Measurements from ENCODE around the gene DLL3.
"Not testable (repeated sequence)": the region's sequence is repeated elsewhere in the genome, so short reads cannot be mapped to it uniquely, and the experiment has no call there.

The DLL3 gene

GRCh38 chr19:39498798-39499642, at the start of gene DLL3:
Gene DLL3, plus strand, starts transcription at chr19:39498947. Its CDS starts 28 bp downstream, at chr19:39498975.
- no peak for DNase-seq

DNA sequence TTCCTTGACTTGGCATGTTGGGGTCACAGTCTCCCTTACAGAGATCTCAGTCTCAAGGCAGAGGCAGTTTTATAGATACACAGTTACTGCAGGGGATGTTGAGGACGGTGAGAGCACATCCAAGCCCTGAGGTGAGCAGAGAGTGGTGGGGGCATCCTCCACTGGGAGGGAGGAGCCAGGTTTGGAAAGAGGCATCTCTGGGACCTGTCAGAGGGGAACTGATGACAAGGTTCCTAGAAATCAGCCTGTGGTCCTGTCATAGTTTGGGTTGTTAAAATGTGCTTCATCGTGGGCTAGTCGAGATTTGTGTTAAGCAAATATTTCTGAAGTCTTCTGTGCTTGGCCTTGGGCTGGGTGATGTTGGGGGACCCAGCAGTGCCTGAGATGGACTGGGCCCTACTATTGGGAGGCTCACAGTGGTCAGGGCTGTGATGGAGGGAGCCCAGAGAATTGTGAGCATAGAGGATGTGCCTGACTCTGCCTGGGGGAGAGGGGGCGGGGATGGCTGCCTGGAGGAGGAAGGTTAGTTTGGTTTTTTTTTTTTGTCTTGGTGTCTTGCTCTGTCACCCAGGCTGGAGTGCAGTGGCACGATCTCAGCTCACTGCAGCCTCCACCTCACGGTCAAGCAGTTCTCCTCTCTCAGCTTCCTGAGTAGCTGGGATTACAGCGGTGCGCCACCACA, 49.5 kb upstream of the DLL3 start:
- no peak for DNase-seq

- not testable (repeated sequence) for DNase-seq
Measured at GRCh38 chr19:39451257-39451656, 47.5 kb upstream of the DLL3 start.

GRCh38 chr19:39463403-39463802, 35.3 kb upstream of the DLL3 start:
- DNase-seq = no peak

- no peak for DNase-seq
Measured at GRCh38 chr19:39465956-39466747, 32.6 kb upstream of the DLL3 start.

GRCh38 chr19:39467941-39468340, 30.8 kb upstream of the DLL3 start:
- no peak for DNase-seq

GRCh38 chr19:39469036-39469435, 29.7 kb upstream of the DLL3 start:
- no peak for DNase-seq

GRCh38 chr19:39469567-39469966, 29.2 kb upstream of the DLL3 start:
- DNase-seq = no peak

- no peak for DNase-seq
Measured at GRCh38 chr19:39470724-39471339, 27.9 kb upstream of the DLL3 start.

DNA sequence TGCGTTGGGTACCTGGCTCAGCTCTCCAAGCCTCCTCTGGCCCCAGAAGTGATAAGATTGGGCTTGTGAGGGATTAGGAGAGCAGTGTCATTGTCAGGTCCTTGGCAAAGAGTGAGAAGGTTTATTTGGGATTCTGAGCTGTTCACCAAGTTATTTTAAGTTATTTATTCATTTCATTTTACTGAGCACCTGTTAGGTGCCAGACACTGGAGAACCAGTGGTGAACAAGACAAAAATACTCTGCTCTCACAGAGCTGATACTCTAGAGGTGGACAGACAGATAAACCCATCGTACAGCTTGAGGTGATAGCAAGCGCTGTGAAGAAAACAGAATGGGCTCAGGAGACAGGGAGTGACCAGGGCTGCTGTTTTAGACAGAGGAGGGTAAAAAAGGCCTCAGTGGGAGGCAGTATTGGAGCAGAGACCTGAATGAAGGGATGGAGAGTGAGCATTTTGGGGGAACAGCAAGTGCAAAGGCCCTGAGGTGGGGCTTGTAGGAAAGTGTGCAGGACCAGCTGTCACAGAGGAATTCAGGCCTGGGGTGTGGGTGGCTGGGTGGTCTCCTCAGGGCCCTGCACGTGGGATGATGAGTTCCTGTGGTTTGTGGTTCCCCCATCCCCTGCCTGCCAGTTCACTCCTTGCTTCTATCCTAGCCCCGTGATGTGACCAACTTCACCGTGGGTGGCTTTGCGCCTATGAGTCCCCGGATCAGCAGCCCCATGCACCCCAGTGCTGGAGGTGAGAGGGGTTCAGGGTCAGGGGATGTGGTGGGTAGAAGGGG, 26.8 kb upstream of the DLL3 start:
- DNase-seq = no peak

GRCh38 chr19:39472746-39473442, 25.9 kb upstream of the DLL3 start:
- no peak for DNase-seq

- DNase-seq = no peak
Measured at GRCh38 chr19:39473443-39473960, 25.2 kb upstream of the DLL3 start.

DNA sequence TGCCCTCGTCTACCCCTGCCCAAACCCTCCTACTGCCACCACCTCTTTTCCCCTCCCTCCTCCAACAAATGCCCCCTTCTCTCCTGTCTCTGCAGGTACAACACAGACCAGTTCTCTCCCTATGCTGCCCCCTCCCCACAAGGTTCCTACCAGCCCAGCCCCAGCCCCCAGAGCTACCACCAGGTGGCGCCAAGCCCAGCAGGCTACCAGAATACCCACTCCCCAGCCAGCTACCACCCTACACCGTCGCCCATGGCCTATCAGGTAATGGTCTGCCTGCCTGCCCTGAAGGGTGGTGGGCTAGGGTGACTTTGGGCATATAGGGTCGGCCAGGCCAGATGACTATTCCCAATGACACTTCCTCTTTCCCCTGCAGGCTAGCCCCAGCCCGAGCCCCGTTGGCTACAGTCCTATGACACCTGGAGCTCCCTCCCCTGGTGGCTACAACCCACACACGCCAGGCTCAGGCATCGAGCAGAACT, 24.6 kb upstream of the DLL3 start:
- no peak for DNase-seq

GRCh38 chr19:39475748-39476147, 23.0 kb upstream of the DLL3 start:
- no peak for DNase-seq

DNA sequence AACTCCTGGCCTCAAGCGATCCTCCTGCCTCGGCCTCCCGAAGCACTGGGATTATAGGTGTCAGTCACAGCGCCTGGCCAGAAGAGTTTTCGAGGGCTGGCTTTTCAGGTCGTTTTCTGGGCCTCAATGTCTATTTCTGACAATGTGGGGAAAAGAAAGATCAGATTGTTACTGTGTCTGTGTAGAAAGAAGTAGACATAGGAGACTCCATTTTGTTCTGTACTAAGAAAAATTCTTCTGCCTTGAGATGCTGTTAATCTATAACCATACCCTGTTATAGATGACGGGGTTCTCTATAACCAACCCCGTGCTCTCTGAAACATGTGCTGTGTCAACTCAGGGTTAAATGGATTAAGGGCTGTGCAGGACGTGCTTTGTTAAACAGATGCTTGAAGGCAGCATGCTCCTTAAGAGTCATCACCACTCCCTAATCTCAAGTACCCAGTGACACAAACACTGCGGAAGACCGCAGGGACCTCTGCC, 19.4 kb upstream of the DLL3 start:
- not testable (repeated sequence) for DNase-seq

- no peak for DNase-seq
Measured at GRCh38 chr19:39479916-39480315, 18.8 kb upstream of the DLL3 start.

DNA sequence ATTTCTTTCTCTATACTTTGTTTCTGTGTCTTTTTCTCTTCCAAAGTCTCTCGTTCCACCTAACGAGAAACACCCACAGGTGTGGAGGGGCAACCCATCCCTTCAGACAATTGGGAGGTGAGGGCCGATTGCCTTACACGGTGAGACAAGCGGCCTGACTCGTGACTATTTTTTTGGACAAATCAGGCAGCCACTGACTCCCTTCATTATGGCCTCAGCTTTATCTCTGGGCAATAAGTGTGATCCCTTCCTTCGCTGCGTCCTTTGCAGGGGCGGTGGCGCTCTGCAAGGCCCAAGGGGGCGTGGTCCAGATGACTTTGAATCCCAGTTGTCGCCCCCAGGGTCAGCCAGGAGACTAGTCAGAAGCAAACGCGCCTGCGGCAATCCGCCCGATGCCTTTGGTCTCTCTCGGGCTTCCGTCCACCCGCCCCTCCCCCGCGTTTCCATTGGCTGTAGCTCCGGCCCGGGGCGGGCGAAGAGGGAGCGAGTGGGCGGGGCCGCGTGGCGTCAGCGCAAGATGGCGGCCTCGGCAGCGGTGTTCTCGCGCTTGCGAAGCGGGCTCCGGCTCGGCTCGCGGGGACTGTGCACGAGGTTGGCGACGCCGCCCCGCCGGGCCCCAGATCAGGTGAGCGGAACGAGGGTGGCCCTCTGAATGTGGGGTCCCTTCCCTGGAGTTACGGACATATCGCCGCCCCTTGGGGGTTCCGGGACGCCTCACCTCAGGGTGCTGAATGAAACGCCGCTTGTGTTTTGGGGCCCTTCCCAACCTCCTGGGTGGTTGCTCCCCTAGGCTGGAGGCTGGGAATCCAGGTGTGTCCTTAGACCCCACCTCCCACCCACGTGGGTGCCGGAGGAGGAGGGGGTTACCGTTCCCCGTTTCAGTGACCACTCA, 18.2 kb upstream of the DLL3 start, which contains the start of gene TIMM50:
TIMM50 (plus strand) TSS at position 502 of the 892 bp plus-strand sequence; CDS start at position 518, 16 bp downstream.
- DNase-seq = peak; percentile 93

DNA sequence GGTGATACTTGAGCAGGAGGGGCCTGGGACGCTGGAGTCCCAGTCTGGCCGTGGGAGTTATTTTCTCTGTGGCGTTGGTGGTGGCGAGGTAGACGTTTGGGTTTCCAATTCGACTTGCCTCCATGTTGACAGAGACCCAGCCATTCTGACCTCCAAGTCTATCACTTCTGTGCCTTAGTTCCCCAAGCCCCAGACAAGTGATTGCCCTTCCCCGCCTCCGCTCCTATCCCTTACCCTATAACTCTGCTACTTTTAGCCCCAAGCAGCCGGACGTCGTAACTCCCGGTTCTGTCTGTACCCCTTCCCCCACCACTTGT, 17.6 kb upstream of the DLL3 start:
- no peak for DNase-seq

DNA sequence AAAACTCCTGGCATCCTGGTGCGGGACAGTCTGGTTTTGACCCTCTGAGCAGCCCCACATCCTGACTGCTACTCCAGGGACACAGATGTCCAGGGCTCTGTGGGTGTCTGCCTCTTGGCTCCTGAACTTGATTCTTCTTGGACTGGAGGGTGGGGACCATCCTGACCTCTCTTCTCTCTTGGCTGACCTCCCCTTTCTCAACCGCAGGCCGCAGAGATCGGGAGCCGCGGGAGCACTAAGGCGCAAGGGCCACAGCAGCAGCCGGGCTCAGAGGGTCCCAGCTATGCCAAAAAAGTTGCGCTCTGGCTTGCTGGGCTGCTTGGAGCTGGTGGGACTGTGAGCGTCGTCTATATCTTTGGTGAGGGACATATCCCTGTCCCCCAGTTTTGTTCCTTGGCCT, 17.1 kb upstream of the DLL3 start:
- DNase-seq = no peak

DNA sequence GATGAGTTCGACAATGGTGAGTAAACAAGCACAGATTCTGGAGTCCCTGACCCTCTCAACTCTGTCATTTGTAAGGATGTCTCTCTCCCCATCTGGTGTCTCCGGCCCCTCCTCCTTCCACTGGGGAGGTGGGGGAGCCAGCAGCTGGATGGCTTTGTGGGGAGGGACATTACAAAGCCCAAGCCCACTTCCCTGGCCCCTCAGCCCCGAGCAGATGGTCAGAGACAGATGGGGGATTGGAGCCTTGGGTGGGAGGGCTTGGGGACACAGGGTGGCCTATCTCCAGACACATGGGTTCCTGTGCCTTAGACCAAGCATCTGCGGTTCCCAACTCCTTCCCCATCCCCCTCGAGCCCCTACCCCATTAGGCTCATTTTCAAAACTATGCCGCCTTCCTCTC, 15.6 kb upstream of the DLL3 start:
- no peak for DNase-seq

Measured in DMS 273 treated with DMSO at 0.1 percent for 48 hours (cell line).